Esophagus muscularis mucosa (tissue), 4 donors: ENCODE results near the gene ZNRF2. TPM values are rescaled to one million over a fixed set of nuclear protein-coding genes. Genes with fewer than 3 reads are reported as not detected.

ENCODE experiments used
- DNase-seq: peaks from one replicate; pipeline ENCODE4 v3.0.0-alpha.2; 2017; ENCODE audit errors: extremely low spot score
- H3K27ac ChIP-seq, 4 donors: fragments of 200-600 bp; sonication (generic); replicated peaks in 1 of 4; 1 replicate in 3 of 4; 2 replicates in 1 of 4; pipeline ENCODE4 v1.5.1; 2016 to 2019; ENCODE audit warnings: mild to moderate bottlenecking in 1 of 4
- H3K27me3 ChIP-seq, 4 donors: fragments of 200-600 bp; sonication (generic); one replicate each; pipeline versions ENCODE4 v1.5.1 to v1.6.0; 2016 to 2019
- H3K36me3 ChIP-seq, 4 donors: fragments of 200-600 bp; sonication (generic); one replicate each; pipeline ENCODE4 v1.5.1; 2016 to 2019
- H3K4me1 ChIP-seq, 4 donors: fragments of 200-600 bp; sonication (generic); one replicate each; pipeline ENCODE4 v1.5.1; 2016 to 2019
- H3K4me3 ChIP-seq, 4 donors: fragments of 200-600 bp; sonication (generic); 1 replicate in 2 of 4; 2 replicates in 2 of 4; pipeline ENCODE4 v1.5.1; 2016 to 2019; ENCODE audit warnings: mild to moderate bottlenecking in 4 of 4, moderate library complexity in 1 of 4
- H3K9me3 ChIP-seq, 4 donors: fragments of 200-600 bp; sonication (generic); 1 replicate in 3 of 4; 2 replicates in 1 of 4; pipeline ENCODE4 v1.5.1; 2016 to 2019
- CTCF ChIP-seq, 3 experiments: fragments of 200-600 bp in 2 of 3; fragments of 450-650 bp in 1 of 3; sonication (generic) in 2 of 3; IDR thresholded peaks; one replicate each; pipeline ENCODE4 v1.5.1; 2017 to 2019; ENCODE audit warnings: antibody characterized with exemption in 3 of 3, mild to moderate bottlenecking in 2 of 3, moderate library complexity in 1 of 3
- EP300 ChIP-seq: sonication (generic); formaldehyde crosslinking; IDR thresholded peaks from one replicate; pipeline ENCODE4 v1.6.1; 2017; ENCODE audit warnings: antibody characterized with exemption
- POLR2A ChIP-seq: fragments of 450-650 bp; IDR thresholded peaks from one replicate; pipeline ENCODE4 v1.6.1; 2017; ENCODE audit warnings: antibody characterized with exemption, moderate library complexity, mild to moderate bottlenecking, low read depth
- POLR2AphosphoS5 ChIP-seq, 2 donors: sonication (generic); formaldehyde crosslinking; IDR thresholded peaks; one replicate each; pipeline ENCODE4 v1.6.1; 2017; ENCODE audit warnings: antibody characterized with exemption in 2 of 2
- WGBS: methylation state at CpG from one replicate; pipeline ENCODE4 v1.1.5; 2018; 5-methylcytosine and 5-hydroxymethylcytosine counted together
- intact Hi-C: fragments of 100-400 bp; cut with DNase I; formaldehyde crosslinking; loops from one replicate; pipeline ENCODE4 v1.15.1; 2023
- total RNA-seq, 4 donors: library from RNA; depleted of rRNA; stranded (reverse); fragments of >200 nt; gene quantifications; one replicate each; pipeline versions ENCODE4 v1.1.0 to v1.2.1, GENCODE V29; 2016

The ZNRF2 gene
- total RNA-seq, 4 donors from 2014 or later, result 16.9 to 23.5 (median 20.2) TPM

GRCh38 chr7:30244340-30244739 lies 40.1 kb upstream of the ZNRF2 start:
- no peaks in the 10 kb centered on the region for H3K9me3 ChIP-seq
- intact Hi-C loops, result no loop called here
- no peak overlapping the region for H3K4me3 ChIP-seq
- no peak for DNase-seq
- H3K4me1 ChIP-seq, result peaks cover 10 to 35% (median 21%) of the 10 kb centered on the region in 4 donors
- no peaks in the 10 kb centered on the region for H3K27me3 ChIP-seq
- 98% methylated on average over 5 of the region's 5 CpGs for WGBS
- no peak overlapping the region for H3K27ac ChIP-seq
- TF ChIP-seq POLR2A, result no peak
- TF ChIP-seq POLR2AphosphoS5 (IDR thresholded peaks at IDR 0.05), result no peak
- TF ChIP-seq EP300, result no peak
- no peak for TF ChIP-seq CTCF (IDR thresholded peaks at IDR 0.05)
- H3K36me3 ChIP-seq, result no peaks in the 10 kb centered on the region

GRCh38 chr7:30245913-30246312 lies 38.5 kb upstream of the ZNRF2 start:
- no peak overlapping the region for H3K27ac ChIP-seq
- 89% methylated on average over 4 of the region's 7 CpGs for WGBS
- H3K4me3 ChIP-seq, result no peak overlapping the region
- intact Hi-C loops, result no loop called here
- H3K36me3 ChIP-seq, result no peaks in the 10 kb centered on the region
- TF ChIP-seq CTCF (IDR thresholded peaks at IDR 0.05) (no peak), POLR2A (no peak), EP300 (no peak), POLR2AphosphoS5 (IDR thresholded peaks at IDR 0.05) (no peak)
- no peaks in the 10 kb centered on the region for H3K9me3 ChIP-seq
- DNase-seq, result no peak
- H3K4me1 ChIP-seq, result peaks cover 0 to 28% (median 17%) of the 10 kb centered on the region in 4 donors
- H3K27me3 ChIP-seq, result no peaks in the 10 kb centered on the region

- TF ChIP-seq POLR2A (no peak), CTCF (IDR thresholded peaks at IDR 0.05) (no peak), EP300 (no peak), POLR2AphosphoS5 (IDR thresholded peaks at IDR 0.05) (no peak)
- Histone ChIP-seq H3K4me3 (no peak overlapping the region), H3K27me3 (no peaks in the 10 kb centered on the region), H3K36me3 (no peaks in the 10 kb centered on the region), H3K27ac (no peak overlapping the region), H3K4me1 (peaks cover 0 to 28% (median 17%) of the 10 kb centered on the region in 4 donors), H3K9me3 (no peaks in the 10 kb centered on the region)
- WGBS, result 92% methylated on average over 6 of the region's 8 CpGs
- intact Hi-C loops, result no loop called here
- no peak for DNase-seq
Measured at GRCh38 chr7:30246392-30246791, 38.0 kb upstream of the ZNRF2 start.

- Histone ChIP-seq H3K36me3 (no peaks in the 10 kb centered on the region), H3K4me1 (peaks cover under 1 to 30% (median 18%) of the 10 kb centered on the region in 4 donors), H3K9me3 (no peaks in the 10 kb centered on the region), H3K27ac (no peak overlapping the region), H3K4me3 (no peak overlapping the region), H3K27me3 (no peaks in the 10 kb centered on the region)
- no peak for TF ChIP-seq POLR2A
- no peak for TF ChIP-seq CTCF (IDR thresholded peaks at IDR 0.05)
- no peak for TF ChIP-seq EP300
- no peak for TF ChIP-seq POLR2AphosphoS5 (IDR thresholded peaks at IDR 0.05)
- WGBS, result 37% methylated on average over 6 of the region's 6 CpGs
- intact Hi-C loops, result no loop called here
- no peak for DNase-seq
Measured at GRCh38 chr7:30247541-30248401, 36.6 kb upstream of the ZNRF2 start.
